Right lobe of liver (tissue), 6 donors: ENCODE measurements around the gene SPIRE1. TPM values are rescaled to one million over a fixed set of nuclear protein-coding genes. Genes with fewer than 3 reads are reported as not detected.

Experiments
- ATAC-seq, 4 donors: fragments of 200-7000 bp; cut with Tn5 transposase; one replicate each; pipeline ENCODE4 v1.9.1; 2020; ENCODE audit warnings: mild to moderate bottlenecking in 4 of 4, moderate library complexity in 4 of 4
- DNase-seq, 3 donors: peaks; one replicate each; pipeline ENCODE4 v3.0.0-alpha.2; 2020
- H3K27ac ChIP-seq, 3 donors: fragments of 200-600 bp; one replicate each; pipeline ENCODE4 v1.8.0; 2022
- H3K27me3 ChIP-seq, 2 donors: fragments of 200-600 bp; one replicate each; pipeline ENCODE4 v1.8.0; 2022
- H3K36me3 ChIP-seq, 4 donors: fragments of 200-600 bp; sonication (generic) in 1 of 4; one replicate each; pipeline versions ENCODE4 v1.5.1 to v1.8.0; 2017 to 2022; ENCODE audit warnings: control low read depth in 1 of 4
- H3K4me1 ChIP-seq, 4 donors: fragments of 200-600 bp; sonication (generic) in 1 of 4; one replicate each; pipeline versions ENCODE4 v1.5.1 to v1.8.0; 2017 to 2022; ENCODE audit warnings: control low read depth in 1 of 4
- H3K4me3 ChIP-seq, 3 donors: fragments of 200-600 bp; one replicate each; pipeline ENCODE4 v1.8.0; 2022
- H3K9me3 ChIP-seq, 4 donors: fragments of 200-600 bp; sonication (generic) in 1 of 4; one replicate each; pipeline versions ENCODE4 v1.5.1 to v1.8.0; 2017 to 2022; ENCODE audit warnings: control low read depth in 1 of 4
- CTCF ChIP-seq, 4 donors: fragments of 200-600 bp in 3 of 4; fragments of 450-650 bp in 1 of 4; IDR thresholded peaks; one replicate each; pipeline versions ENCODE4 v1.5.1 to v1.8.0; 2016 to 2022; ENCODE audit warnings: antibody characterized with exemption in 4 of 4, mild to moderate bottlenecking in 2 of 4
- POLR2A ChIP-seq: fragments of 450-650 bp; IDR thresholded peaks from one replicate; pipeline ENCODE4 v1.6.1; 2017; ENCODE audit warnings: antibody characterized with exemption, mild to moderate bottlenecking
- WGBS: methylation state at CpG from one replicate; pipeline ENCODE4 v1.1.6; 2018; ENCODE audit warnings: low coverage, low lambda C conversion rate; ENCODE audit not compliant: insufficient coverage; ENCODE audit errors: missing lambda C conversion rate; 5-methylcytosine and 5-hydroxymethylcytosine counted together
- intact Hi-C, 2 donors: fragments of 100-400 bp; cut with DNase I; formaldehyde crosslinking; loops; one replicate each; pipeline versions ENCODE4 v1.11.2 to v1.14.1; 2022
- total RNA-seq, 6 experiments: library from RNA; depleted of rRNA in 2 of 6; stranded (reverse); fragments of >200 nt in 2 of 6; fragmentation: NEBNext Ultra II Directional in 3 of 6; extraction: Animal tissue kit (Norgen Biotek cat#: 25700) in 3 of 6; gene quantifications; one replicate each; pipeline versions ENCODE4 v1.1.0 to v1.2.4, GENCODE V29; 2016 to 2023
- donor health status: DM: no; HTN: yes; CAD: no.
- donor health status: DM: no; HTN: no; CAD: no.
- donor health status: DM: no; HTN: no; CAD: no.
- donor health status: DM: no; HTN: yes; CAD: no.
- donor health status: DM: no; HTN: yes; CAD: no.

The SPIRE1 gene
- total RNA-seq, 6 experiments from 2014 or later = 2.2 to 19.1 (median 7.9) TPM

GRCh38 chr18:12424252-12424651 is 233.7 kb downstream of the SPIRE1 start:
- H3K4me3 ChIP-seq = no peak overlapping the region
- no peaks in the 10 kb centered on the region for H3K9me3 ChIP-seq
- H3K27me3 ChIP-seq = peaks cover 0 to 5% of the 10 kb centered on the region in 2 donors
- no peaks in the 10 kb centered on the region for H3K36me3 ChIP-seq
- H3K4me1 ChIP-seq = peaks cover 0 to 5% (median 0%) of the 10 kb centered on the region in 4 donors
- ATAC-seq (no peak), DNase-seq (no peak)
- WGBS = 83% methylated on average over 4 of the region's 4 CpGs
- no peak for TF ChIP-seq POLR2A
- no peak for TF ChIP-seq CTCF (IDR thresholded peaks at IDR 0.05)
- H3K27ac ChIP-seq = no peak overlapping the region
- intact Hi-C loops = no loop called here

GRCh38 chr18:12423820-12424219 is 234.1 kb downstream of the SPIRE1 start:
- Histone ChIP-seq H3K4me3 (no peak overlapping the region), H3K9me3 (no peaks in the 10 kb centered on the region), H3K27ac (no peak overlapping the region), H3K4me1 (peaks cover 0 to 5% (median 0%) of the 10 kb centered on the region in 4 donors), H3K36me3 (no peaks in the 10 kb centered on the region), H3K27me3 (peaks cover 0 to 5% of the 10 kb centered on the region in 2 donors)
- 38% methylated on average over 1 of the region's 5 CpGs for WGBS
- ATAC-seq (peak in 3 of 4 donors; percentile 26 to 42 (median 36)), DNase-seq (no peak)
- TF ChIP-seq POLR2A = no peak
- TF ChIP-seq CTCF (IDR thresholded peaks at IDR 0.05) = no peak
- intact Hi-C loops = no loop called here

- TF ChIP-seq CTCF (IDR thresholded peaks at IDR 0.05) (no peak), POLR2A (no peak)
- Histone ChIP-seq H3K4me3 (no peak overlapping the region), H3K9me3 (no peaks in the 10 kb centered on the region), H3K4me1 (peaks cover 0 to 5% (median 0%) of the 10 kb centered on the region in 4 donors), H3K27me3 (peaks cover 0 to 5% of the 10 kb centered on the region in 2 donors), H3K36me3 (no peaks in the 10 kb centered on the region), H3K27ac (no peak overlapping the region)
- ATAC-seq (no peak), DNase-seq (no peak)
- WGBS = 73% methylated on average over 4 of the region's 10 CpGs
- intact Hi-C loops = no loop called here
Measured at GRCh38 chr18:12423393-12423792, 234.5 kb downstream of the SPIRE1 start.

- DNase-seq = no peak
- Histone ChIP-seq H3K36me3 (no peaks in the 10 kb centered on the region), H3K9me3 (no peaks in the 10 kb centered on the region), H3K27ac (no peak overlapping the region), H3K4me1 (peaks cover 0 to 5% (median 0%) of the 10 kb centered on the region in 4 donors), H3K4me3 (no peak overlapping the region), H3K27me3 (peaks cover 0 to 5% of the 10 kb centered on the region in 2 donors)
- ATAC-seq = peak in 2 of 4 donors; percentile 26 to 32
- intact Hi-C loops = no loop called here
- 77% methylated on average over 8 of the region's 9 CpGs for WGBS
- TF ChIP-seq CTCF (IDR thresholded peaks at IDR 0.05) = no peak
- TF ChIP-seq POLR2A = no peak
Measured at GRCh38 chr18:12422936-12423335, 235.0 kb downstream of the SPIRE1 start.

- intact Hi-C loops = no loop called here
- no peak for DNase-seq
- H3K27me3 ChIP-seq = peaks cover 0 to 5% of the 10 kb centered on the region in 2 donors
- no peaks in the 10 kb centered on the region for H3K36me3 ChIP-seq
- peaks cover 0 to 5% (median 0%) of the 10 kb centered on the region in 4 donors for H3K4me1 ChIP-seq
- TF ChIP-seq POLR2A = no peak
- no peak for TF ChIP-seq CTCF (IDR thresholded peaks at IDR 0.05)
- WGBS = 58% methylated on average over 5 of the region's 5 CpGs
- no peaks in the 10 kb centered on the region for H3K9me3 ChIP-seq
- H3K4me3 ChIP-seq = no peak overlapping the region
- ATAC-seq = no peak
- H3K27ac ChIP-seq = no peak overlapping the region
Measured at GRCh38 chr18:12421732-12422131, 236.2 kb downstream of the SPIRE1 start.
